ENCODE data around the gene RAB34.

RAB34 gene

DNA sequence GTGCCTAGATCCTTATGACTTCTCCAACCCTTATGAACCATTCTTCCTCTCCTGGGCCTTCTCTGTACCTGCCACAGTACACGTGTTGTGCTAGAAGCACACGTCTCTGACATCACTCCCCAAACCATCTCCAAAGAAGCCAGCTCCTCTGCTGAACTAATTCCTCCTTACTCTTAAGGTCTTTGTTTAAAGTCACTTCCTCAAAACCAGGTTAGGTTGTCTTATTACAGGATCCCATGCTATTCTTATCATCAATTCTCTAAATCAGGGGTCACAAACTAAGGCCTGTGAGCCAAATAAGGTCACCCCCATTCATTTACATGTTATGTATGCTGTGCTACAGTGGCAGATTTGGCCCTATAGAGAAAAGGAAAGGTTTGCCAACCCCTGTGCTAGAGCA lies 51.7 kb downstream of the RAB34 start:
- Histone ChIP-seq H3F3A (ENCODE audit: control insufficient read depth, insufficient read depth) (no peaks in the 10 kb centered on the region), H3K4me3 (ENCODE audit: low read length) (no peak overlapping the region), H3K4me1 (ENCODE audit: control insufficient read depth, low read length) (peaks cover 14% of the 10 kb centered on the region), H4K20me1 (ENCODE audit: control insufficient read depth, insufficient read depth, low read depth, low read length) (no peaks in the 10 kb centered on the region), H3K4me2 (ENCODE audit: low read length) (no peak overlapping the region), H3K9me2 (replicated peaks; ENCODE audit: control insufficient read depth, low read length) (no peaks in the 10 kb centered on the region), H3K36me3 (ENCODE audit: control insufficient read depth, low read length) (peaks cover 50% of the 10 kb centered on the region), H3K27ac (ENCODE audit: low read depth, low read length) (no peak overlapping the region), H3K9me3 (ENCODE audit: control insufficient read depth, insufficient read depth, low read length) (no peaks in the 10 kb centered on the region), H3K27me3 (ENCODE audit: control insufficient read depth, low read length) (no peaks in the 10 kb centered on the region), H3K79me2 (ENCODE audit: control insufficient read depth, low read length) (peaks cover 80% of the 10 kb centered on the region)
- no peak for TF ChIP-seq EZH2phosphoT487 (IDR thresholded peaks at IDR 0.05; ENCODE audit: borderline replicate concordance, low read length)
- TF ChIP-seq, protein P1, sequence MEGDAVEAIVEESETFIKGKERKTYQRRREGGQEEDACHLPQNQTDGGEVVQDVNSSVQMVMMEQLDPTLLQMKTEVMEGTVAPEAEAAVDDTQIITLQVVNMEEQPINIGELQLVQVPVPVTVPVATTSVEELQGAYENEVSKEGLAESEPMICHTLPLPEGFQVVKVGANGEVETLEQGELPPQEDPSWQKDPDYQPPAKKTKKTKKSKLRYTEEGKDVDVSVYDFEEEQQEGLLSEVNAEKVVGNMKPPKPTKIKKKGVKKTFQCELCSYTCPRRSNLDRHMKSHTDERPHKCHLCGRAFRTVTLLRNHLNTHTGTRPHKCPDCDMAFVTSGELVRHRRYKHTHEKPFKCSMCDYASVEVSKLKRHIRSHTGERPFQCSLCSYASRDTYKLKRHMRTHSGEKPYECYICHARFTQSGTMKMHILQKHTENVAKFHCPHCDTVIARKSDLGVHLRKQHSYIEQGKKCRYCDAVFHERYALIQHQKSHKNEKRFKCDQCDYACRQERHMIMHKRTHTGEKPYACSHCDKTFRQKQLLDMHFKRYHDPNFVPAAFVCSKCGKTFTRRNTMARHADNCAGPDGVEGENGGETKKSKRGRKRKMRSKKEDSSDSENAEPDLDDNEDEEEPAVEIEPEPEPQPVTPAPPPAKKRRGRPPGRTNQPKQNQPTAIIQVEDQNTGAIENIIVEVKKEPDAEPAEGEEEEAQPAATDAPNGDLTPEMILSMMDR (IDR thresholded peaks at IDR 0.05; ENCODE audit: low read depth, low read length, poor library complexity, severe bottlenecking) = no peak
